NCI-H1417 (cell line): Measurements from ENCODE around the gene HES6.

ENCODE experiments used
- DNase-seq, 3 experiments: peaks; one replicate each; lab custom pipeline; 2025; lab: John Stamatoyannopoulos, UW

Gene HES6

GRCh38 chr2:238239863-238240756 is at the start of gene HES6:
HES6 (minus strand) TSS chr2:238240038; CDS start chr2:238239905, 133 bp downstream.
- DNase-seq = peak; percentile 86 to 96 (median 95)

- DNase-seq = peak in 2 of 3 experiments; percentile 59 to 64
These were observed 49.7 kb upstream of the HES6 start for GRCh38 chr2:238289574-238289973.

- DNase-seq = peak; percentile 96 to 99 (median 99)
These were observed 49.1 kb upstream of the HES6 start for GRCh38 chr2:238288650-238289573.

GRCh38 chr2:238287737-238288649 is 48.2 kb upstream of the HES6 start, which contains the start of gene PER2:
PER2 (minus strand) TSS chr2:238288610; CDS start chr2:238277936, 10,674 bp downstream.
- DNase-seq = peak in 1 of 3 experiments; percentile 51

- DNase-seq = peak in 1 of 3 experiments; percentile 9
These were observed 47.3 kb upstream of the HES6 start for GRCh38 chr2:238286987-238287736.

GRCh38 chr2:238286551-238286950 is 46.7 kb upstream of the HES6 start:
- peak in 2 of 3 experiments; percentile 9 to 10 for DNase-seq

GRCh38 chr2:238286095-238286494 is 46.3 kb upstream of the HES6 start:
- no peak for DNase-seq

GRCh38 chr2:238285653-238286082 is 45.8 kb upstream of the HES6 start:
- peak; percentile 40 to 76 (median 58) for DNase-seq

- DNase-seq = no peak
These were observed 45.1 kb upstream of the HES6 start for GRCh38 chr2:238284802-238285515.

- DNase-seq = no peak
These were observed 43.3 kb upstream of the HES6 start for GRCh38 chr2:238282861-238283738.

GRCh38 chr2:238281826-238282480 is 42.1 kb upstream of the HES6 start:
- no peak for DNase-seq

- no peak for DNase-seq
These were observed 40.4 kb upstream of the HES6 start for GRCh38 chr2:238280083-238280825.

- no peak for DNase-seq
These were observed 39.5 kb upstream of the HES6 start for GRCh38 chr2:238279324-238279682.

GRCh38 chr2:238278626-238279323 is 38.9 kb upstream of the HES6 start:
- no peak for DNase-seq

GRCh38 chr2:238277695-238278094 is 37.9 kb upstream of the HES6 start:
- no peak for DNase-seq

- DNase-seq = no peak
These were observed 34.5 kb upstream of the HES6 start for GRCh38 chr2:238274152-238274865.
